HG03439 (cell line): ENCODE results near the gene HEXIM1.
A peak's percentile ranks its signal among the peaks of the same experiment; 100 is the strongest.

Experiments
- ATAC-seq: cut with Tn5 transposase; IDR thresholded peaks from one replicate; pipeline ENCODE4 v1.9.1; 2021; ENCODE audit warnings: mild to moderate bottlenecking, moderate library complexity; ENCODE audit not compliant: unreplicated experiment

Gene HEXIM1

DNA sequence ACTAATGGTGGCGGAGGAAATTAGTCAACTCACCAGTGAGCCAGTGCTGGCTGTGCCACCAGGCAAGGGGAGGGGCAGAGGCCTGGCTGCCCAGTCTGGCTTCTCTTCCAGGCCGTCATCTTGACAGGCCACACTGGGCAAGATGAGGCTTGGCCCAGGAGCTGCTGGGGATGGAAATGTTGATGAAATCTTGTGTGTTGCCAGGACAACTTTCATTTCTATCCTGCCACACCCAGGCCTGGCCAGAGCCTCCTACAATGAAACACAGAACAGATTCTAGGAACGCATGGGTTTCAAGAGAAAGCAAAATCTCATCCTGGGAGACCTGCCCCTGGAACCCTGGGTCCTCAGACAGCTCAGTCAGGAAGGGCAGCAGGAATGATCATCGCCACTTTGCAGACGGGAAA is 22.7 kb downstream of the HEXIM1 start:
- no peak for ATAC-seq

DNA sequence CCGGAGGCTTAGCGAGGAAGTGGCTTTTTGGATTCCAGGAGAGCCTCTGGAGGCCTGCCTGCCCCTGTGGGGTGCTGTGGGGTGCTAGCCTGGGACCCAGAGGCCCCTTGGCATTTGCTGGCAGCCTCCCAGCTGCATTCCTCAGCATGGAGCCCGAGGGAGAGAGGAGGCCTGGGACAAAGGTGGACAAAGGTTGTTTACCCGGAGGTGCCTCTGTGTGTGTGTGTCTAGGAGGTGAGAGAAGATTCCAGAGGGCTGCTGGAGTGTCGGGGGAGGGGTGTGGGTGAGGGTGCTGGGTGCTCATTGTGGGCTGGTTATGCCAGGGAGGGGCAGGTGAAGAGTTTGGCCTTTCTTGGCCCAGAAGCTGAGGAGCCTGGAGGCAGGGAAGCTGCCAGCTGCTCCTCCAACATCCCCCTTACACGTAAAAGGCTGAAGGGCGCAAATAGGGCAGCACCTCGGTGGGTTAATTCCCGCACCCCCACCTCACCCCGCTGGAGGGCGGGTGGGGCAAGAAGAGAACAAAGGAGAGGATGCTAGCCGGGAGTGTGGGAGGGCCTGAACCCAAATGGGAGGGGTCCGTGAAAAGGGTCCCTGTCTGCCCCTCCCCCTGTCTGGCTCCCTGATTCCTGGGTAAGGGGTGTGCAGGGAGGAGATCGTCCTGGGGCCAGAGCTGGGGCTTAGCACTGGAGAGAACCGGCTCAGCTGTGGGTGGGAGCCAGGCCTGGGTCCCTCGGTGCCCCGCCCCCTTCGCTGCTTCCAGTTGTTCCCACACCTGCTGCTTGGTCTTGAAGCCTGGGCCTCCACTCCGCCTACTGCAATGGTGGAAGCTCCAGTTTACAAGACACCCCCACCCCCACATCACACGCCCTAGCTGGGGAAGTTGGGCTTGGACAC is 23.3 kb downstream of the HEXIM1 start:
- no peak for ATAC-seq

DNA sequence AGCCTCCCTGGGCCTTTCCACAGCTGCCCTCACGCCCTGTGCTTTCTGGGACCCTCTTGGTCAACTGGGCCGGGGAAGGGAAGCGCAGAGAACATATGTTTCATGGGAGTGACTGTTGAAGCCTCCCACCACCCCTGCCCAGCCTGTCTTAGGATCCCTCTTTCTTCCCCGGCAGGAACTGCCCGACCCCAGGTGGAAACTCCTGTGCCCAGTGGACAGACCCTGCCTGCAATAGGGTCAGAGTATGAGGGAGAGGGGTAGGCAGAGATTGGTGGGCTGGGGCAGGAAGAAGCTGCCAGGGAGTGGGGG is 23.9 kb downstream of the HEXIM1 start:
- ATAC-seq: no peak

DNA sequence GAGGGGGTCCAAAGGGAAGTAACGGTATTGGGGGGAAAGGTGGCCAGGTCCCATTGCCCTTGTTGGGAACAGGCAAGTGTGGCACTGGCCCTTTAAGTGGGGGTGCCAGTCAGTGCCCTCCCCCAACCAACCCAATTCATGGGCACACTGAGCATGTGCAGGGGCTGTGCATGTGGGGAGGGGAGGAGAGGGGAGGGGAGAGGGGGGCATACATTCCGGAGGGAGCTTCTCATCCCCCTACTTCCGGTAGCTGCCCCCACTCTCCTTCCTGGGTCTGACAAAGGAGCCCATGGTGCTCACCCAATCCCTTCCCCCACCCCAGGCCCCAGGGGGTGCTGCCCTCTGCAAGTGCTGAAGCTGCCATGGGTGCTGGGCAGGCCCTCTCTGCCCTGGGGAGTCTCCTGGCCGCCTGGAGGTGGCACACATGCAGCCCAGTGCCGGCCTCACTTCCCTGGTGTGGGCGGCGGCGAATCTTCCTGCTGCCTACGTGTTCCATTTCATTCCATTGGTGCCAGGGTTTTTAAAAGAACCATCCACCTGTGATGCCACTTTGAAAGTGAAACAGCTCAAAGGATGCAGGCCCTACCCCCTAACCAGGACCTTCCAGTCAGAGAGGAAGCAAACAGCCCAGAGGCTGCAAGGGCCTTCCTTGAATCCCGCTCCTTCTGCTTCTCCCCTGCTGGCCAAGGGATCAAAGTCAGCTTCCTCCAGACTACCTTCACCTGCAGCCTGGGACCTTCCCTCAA is 24.4 kb downstream of the HEXIM1 start:
- ATAC-seq: no peak

DNA sequence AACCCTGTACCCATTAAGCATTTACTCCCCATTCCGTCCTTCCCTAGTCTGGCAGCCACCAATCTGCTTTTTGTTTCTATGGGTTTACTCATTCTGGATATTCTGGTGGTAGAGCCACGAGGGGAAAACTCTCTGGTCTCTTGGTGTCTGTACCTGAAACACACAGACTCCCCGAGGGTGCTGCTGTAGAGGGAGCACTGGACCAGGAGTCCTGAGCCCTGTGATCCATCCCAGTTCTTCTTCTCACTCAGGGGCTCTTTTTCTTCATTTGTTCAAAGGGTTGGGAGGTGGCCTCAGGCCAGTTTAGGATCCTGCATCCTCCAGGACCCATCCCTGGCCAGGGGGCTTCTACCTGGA is 27.5 kb downstream of the HEXIM1 start:
- ATAC-seq: no peak

DNA sequence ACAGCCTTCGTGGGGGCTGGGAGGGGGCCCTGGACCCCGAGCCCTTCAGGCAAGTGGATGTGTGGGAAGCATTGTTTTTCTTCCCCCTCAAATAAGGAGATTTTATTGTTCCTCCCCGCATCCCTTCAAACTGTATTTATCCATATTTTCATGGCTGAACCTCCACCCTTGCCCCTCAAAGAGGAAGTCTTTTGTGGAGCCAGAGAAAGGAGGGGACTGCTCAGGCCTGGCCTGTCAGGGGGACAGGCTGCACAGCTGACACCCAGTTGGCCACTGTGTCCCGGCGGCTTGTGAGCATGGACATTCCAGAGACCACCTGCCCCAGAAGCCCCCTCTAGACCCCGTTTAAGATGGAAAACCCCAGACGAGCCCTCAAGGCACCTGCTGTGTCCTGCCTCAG is 29.3 kb downstream of the HEXIM1 start:
- ATAC-seq: no peak

DNA sequence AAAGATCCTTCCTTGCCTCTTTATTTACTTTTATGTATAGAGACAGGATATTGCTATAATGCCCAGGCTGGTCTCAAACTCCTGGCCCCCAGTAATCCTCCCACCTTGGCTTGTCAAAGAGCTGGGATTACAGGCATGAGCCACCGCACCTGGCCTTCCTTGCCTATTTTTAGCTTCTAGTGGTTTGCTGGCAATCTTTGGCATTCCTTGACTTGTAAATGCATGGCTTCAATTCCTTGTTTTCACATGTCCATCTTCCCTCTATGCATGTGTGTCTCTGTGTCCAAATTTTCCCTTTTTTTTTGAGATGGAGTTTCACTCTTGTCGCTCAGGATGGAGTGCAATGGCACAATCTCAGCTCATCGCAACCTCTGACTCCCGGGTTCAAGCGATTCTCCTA is 35.9 kb downstream of the HEXIM1 start:
- no peak for ATAC-seq

DNA sequence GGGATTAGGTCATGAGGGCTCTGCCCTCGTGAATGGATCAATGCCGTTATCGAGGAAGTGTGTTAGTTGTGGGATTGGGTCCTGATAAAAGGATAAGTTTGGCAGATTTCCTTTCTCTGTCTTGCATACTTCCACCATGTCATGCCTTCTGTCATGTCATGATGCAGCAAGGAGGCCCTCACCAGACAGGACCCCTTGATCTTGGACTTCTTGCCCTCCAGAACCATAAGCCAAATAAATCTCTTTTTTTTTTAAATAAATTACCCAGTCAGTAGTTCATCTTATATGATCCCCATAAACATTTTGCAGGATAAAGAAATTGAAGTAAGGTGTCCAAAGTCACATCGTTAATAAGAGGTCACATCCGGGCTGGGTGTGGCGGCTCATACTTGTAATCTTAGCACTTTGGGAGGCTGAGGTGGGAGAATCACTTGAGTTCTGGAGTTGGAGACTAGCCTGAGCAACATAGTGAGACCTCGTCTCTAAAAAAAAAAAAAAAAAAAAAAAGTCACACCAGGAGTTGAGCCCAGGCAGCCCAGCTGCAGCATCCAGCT is 38.6 kb downstream of the HEXIM1 start:
- no peak for ATAC-seq

DNA sequence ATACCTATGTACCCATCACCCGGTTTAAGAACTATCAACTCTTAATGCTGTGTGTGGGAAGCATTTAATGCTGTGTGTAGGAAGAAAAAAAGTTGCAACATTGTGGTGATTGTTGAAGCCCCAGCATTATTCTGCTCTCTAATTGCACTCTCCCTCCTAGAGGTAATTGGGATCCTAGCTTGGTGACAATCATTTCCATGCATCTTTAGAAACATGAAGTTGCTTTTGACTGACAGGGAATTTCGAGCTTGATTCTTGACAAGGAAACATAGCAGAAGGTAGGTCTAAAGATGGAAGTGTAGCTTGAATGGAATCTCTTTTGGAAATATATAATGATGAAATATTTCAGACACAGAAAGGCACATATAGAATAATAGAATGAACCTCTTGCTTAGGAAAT is 40.7 kb downstream of the HEXIM1 start:
- ATAC-seq: no peak

DNA sequence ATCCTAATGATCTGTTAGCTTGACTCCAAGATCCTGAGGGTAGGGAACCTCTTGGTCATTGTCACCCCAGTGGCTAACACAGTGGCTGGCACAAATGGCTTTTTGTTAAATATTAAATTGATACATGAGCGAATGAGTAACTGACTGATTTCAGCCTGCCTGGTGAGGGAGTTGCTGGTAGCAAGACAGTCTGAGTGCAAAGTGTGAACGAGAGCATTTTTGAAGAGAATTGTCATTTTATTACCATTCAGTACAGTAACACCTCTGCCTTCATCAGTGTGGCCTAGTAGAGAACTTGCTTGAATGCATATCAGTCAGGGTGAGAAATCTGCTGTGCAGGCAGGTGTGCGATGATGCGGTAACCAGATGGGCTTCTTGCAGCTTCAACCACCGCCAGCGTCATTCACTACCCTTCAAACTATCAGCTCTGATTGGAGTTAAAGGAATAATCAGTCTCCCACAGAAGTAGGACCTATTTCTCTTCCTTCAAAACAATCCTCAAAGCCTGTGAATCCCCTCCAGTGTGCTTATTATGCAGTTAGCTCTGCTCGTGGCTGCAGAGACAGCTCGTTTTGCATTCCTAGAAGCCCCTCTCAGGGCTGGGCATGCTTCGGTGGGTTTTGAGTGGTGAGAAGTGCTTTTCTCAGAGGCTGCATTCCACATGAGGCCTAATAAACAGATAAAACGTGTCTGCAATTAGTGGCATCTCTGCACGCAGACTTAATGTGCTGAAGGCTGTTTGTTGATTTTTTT is 42.4 kb downstream of the HEXIM1 start:
- no peak for ATAC-seq

DNA sequence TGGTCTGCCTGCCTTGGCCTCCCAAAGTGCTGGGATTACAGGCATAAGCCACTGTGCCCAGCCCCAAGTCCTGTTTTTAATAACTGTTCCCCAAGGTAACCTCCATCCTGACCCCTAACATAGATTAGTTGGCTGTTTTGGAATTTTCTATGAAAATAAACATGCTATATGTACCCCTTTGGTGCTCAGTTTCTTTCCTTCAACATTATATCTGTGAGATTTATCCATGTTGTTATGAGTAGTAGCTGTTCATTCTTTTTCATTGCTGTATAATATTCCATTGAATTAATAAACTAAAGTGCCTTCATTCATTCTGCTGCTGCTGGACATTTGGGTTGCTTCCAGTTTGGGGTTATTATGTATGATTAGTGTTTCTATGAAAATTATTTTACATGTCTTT is 47.1 kb downstream of the HEXIM1 start:
- no peak for ATAC-seq

DNA sequence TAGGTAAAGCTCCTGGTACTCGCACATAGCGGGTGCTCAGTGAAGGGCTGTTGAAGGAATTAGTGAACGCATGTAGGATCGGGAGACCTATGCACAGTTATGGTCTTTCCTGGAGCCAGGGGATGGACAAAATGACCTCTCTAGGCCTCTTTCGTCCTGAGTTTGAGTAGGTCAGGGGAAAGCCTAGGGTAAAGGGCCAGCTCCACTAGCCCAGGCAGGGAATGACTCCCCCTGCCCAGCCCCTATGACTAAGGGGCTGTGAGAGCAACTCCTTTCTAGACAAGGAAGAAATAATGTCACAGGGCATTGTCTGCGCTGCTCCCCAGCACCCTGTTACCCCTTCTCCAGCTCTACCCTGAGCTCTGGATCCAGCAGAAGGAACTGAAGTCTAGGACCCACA is 48.8 kb downstream of the HEXIM1 start:
- ATAC-seq: no peak

DNA sequence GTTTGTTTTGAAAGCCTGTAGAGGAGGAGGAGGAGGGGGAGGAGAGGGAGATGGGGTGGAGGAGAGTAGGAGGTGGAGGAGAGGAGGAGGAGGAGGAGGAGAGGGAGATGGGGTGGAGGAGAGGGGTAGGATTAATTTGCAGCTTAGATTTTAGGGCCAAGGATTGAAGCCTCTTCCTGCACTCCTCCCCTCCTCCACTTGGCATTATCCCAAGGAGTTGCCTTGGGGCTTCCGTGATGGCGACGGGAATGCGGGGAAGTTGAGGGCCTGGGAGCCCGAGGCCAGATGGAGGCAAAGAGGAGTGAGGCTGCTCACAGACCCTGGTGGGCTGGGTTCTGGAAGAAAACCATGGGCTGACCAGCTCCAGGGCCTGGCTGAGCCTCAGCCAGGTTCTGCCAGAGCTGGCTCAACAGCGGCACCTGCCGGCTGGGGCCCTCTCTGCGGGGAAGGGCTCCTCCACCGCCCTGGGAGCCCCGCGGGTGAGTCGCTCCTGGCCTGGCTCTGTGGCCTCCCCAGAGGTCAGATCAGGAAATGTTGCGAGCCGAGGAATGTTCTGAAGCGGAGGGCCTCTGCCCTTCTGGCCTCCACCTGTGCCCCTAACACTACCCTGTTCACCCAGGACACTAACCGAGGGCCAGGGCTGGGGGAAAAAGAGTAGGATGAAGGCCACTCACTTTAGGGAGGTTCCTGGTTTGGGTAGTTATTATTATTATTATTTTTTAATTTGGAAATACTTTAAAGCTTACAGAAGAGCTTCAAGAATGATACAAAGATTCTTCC is 49.5 kb downstream of the HEXIM1 start:
- ATAC-seq: peak; percentile 78

DNA sequence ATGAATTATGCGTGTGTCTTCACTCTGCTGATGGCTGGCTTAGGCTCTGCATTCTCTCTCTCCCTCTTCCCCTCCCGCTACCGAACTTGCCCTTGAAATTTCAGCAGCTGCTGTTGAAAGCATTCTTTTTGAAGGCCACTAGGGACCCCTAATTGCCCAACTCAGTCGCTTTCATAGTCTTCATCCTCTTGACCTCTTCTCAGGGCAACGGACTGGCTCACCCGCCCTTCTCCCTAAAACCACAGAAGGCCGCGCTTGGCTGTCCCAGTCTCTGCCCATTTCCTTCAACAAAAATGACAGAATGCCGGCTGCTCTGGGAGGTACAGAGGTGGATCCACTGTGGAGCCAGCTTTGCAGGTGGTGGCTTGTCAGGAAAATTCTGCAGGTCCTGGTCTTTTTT is 52.4 kb downstream of the HEXIM1 start:
- ATAC-seq: no peak

DNA sequence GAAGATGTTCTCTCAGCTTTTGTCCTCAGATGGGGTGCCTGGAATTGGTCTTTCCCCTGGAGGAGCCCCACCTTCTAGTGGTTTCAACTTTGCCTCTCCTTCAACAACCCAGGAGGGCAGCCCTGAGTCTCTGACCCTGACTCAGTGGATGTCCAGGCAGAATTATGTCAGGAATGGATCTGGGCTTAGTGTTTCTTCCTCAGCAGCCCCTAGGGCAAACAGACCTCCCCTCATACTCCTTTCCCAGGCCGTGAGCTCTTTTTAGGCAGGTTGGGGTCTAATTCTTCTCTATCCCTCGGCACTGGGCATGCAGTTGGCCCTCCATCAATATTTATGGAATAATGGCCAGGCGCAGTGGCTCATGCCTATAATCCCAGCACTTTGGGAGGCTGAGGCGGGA is 53.2 kb downstream of the HEXIM1 start:
- no peak for ATAC-seq
